Progenitor cell of endocrine pancreas (in vitro differentiated cells): ENCODE measurements around the gene CCDC85C. TPM values are rescaled to one million over a fixed set of nuclear protein-coding genes. Genes with fewer than 3 reads are reported as not detected.
A peak's percentile ranks its signal among the peaks of the same experiment; 100 is the strongest.

Source experiments
- DNase-seq: peaks from one replicate; pipeline ENCODE4 v3.0.0; 2021; ENCODE audit warnings: low spot score; ENCODE audit not compliant: unreplicated experiment
- H3K27ac Mint-ChIP-seq: 2 replicates; pipeline ENCODE4 v1.8.0; 2021; ENCODE audit warnings: mild to moderate bottlenecking, moderate library complexity, mixed read lengths
- H3K27me3 Mint-ChIP-seq: 2 replicates; pipeline ENCODE4 v1.8.0; 2021; ENCODE audit warnings: mixed read lengths
- H3K36me3 Mint-ChIP-seq: 2 replicates; pipeline ENCODE4 v1.8.0; 2022; ENCODE audit warnings: mixed read lengths; ENCODE audit not compliant: insufficient read depth
- H3K4me1 Mint-ChIP-seq: 2 replicates; pipeline ENCODE4 v1.8.0; 2021; ENCODE audit warnings: low read depth, mixed read lengths
- H3K4me3 Mint-ChIP-seq: 2 replicates; pipeline ENCODE4 v1.8.0; 2021; ENCODE audit warnings: low read depth, mild to moderate bottlenecking, moderate library complexity, mixed read lengths
- H3K9me3 Mint-ChIP-seq: 2 replicates; pipeline ENCODE4 v1.8.0; 2021; ENCODE audit warnings: low read depth, mixed read lengths
- total RNA-seq: library from RNA; stranded (reverse); gene quantifications from 2 replicates; pipeline ENCODE4 v1.2.1, GENCODE V29; 2021
- TF ChIP-seq, protein P1 (sequence below): fragments of 200-600 bp; sonication (generic); IDR thresholded peaks from one replicate; pipeline ENCODE4 v1.5.0; 2021; ENCODE audit warnings: antibody characterized with exemption, mild to moderate bottlenecking; ENCODE audit not compliant: unreplicated experiment

The CCDC85C gene
- total RNA-seq, 1 donor from 2014 or later, result 44.9 TPM

GRCh38 chr14:99534863-99535262 is 69.1 kb downstream of the CCDC85C start:
- Mint-ChIP-seq H3K36me3 (no peaks in the 10 kb centered on the region), H3K27me3 (no peaks in the 10 kb centered on the region), H3K4me1 (peaks cover 18% of the 10 kb centered on the region), H3K27ac (no peak overlapping the region), H3K9me3 (no peaks in the 10 kb centered on the region), H3K4me3 (no peak overlapping the region)
- TF ChIP-seq, protein P1, sequence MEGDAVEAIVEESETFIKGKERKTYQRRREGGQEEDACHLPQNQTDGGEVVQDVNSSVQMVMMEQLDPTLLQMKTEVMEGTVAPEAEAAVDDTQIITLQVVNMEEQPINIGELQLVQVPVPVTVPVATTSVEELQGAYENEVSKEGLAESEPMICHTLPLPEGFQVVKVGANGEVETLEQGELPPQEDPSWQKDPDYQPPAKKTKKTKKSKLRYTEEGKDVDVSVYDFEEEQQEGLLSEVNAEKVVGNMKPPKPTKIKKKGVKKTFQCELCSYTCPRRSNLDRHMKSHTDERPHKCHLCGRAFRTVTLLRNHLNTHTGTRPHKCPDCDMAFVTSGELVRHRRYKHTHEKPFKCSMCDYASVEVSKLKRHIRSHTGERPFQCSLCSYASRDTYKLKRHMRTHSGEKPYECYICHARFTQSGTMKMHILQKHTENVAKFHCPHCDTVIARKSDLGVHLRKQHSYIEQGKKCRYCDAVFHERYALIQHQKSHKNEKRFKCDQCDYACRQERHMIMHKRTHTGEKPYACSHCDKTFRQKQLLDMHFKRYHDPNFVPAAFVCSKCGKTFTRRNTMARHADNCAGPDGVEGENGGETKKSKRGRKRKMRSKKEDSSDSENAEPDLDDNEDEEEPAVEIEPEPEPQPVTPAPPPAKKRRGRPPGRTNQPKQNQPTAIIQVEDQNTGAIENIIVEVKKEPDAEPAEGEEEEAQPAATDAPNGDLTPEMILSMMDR, result no peak
- DNase-seq, result no peak

GRCh38 chr14:99534333-99534732 is 69.7 kb downstream of the CCDC85C start:
- Mint-ChIP-seq H3K27me3 (no peaks in the 10 kb centered on the region), H3K36me3 (no peaks in the 10 kb centered on the region), H3K9me3 (no peaks in the 10 kb centered on the region), H3K4me1 (peaks cover 18% of the 10 kb centered on the region), H3K27ac (peak overlapping the region; percentile 69), H3K4me3 (no peak overlapping the region)
- DNase-seq, result no peak
- TF ChIP-seq, protein P1, result no peak

DNA sequence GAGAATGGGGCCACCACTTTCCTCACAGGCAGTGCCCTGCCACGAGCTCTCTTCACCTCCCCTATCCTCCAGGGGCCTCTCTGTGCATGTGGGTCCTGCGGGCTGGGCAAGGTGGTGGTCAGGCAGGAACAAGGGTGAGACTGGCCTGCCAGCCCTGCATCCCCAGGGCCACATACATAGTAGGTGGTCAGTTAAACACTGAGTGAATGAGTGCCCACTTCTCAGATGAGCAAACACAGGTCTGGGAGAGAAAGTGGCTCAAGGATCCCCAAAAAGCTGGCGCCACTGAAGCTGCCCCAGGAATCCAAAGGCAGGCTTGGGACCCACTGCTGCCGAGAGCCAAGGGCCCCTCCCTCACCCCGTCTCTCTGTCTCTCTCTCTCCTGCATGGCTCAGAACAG is 71.7 kb downstream of the CCDC85C start:
- TF ChIP-seq, protein P1, result no peak
- Mint-ChIP-seq H3K9me3 (no peaks in the 10 kb centered on the region), H3K27me3 (no peaks in the 10 kb centered on the region), H3K27ac (no peak overlapping the region), H3K4me1 (peaks cover 12% of the 10 kb centered on the region), H3K36me3 (no peaks in the 10 kb centered on the region), H3K4me3 (no peak overlapping the region)
- DNase-seq, result no peak

GRCh38 chr14:99531251-99532096 is 72.5 kb downstream of the CCDC85C start:
- no peaks in the 10 kb centered on the region for H3K36me3 Mint-ChIP-seq

DNA sequence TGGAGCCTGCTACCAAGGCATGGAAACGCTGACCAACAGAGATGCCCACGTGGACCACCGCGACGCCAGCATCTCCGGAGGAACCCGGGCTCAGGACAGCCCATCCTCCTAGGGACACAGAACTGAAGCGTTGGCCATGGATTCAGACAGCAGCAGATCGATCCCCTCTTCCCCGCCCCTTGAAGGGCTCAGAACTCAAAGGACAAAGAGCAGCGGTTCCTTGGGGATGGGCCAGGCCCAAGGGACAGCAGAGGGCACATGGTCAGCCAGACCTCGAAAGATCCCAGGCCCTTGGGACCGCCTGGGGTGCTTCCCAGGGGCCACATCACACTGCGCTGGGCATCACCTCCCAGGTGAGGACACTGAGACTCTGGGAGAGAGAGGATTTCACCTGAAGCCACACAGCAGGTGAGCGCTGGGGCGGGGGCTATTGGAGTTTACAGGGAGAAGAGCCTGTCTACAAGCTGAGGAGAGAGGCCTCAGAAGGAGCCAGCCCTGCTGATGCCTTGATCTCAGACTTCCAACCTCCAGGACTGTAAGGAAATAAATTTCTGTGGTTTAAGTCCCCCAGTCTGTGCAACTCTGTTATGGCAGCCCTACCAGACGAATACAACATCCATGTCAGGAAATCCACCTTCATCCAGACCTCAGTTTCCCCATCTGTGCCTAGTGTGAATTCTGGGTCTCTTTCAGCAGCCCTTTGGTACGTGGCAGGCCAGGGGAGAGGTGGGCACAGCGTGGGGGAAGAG is 73.4 kb downstream of the CCDC85C start:
- Mint-ChIP-seq H3K36me3 (no peaks in the 10 kb centered on the region), H3K4me1 (peaks cover 12% of the 10 kb centered on the region), H3K27me3 (no peaks in the 10 kb centered on the region), H3K27ac (no peak overlapping the region), H3K9me3 (no peaks in the 10 kb centered on the region), H3K4me3 (no peak overlapping the region)
- TF ChIP-seq, protein P1, result no peak
- DNase-seq, result no peak

More at GRCh38 chr14:99531251-99532096, 72.5 kb downstream of the CCDC85C start:
- Mint-ChIP-seq H3K4me1 (peaks cover 12% of the 10 kb centered on the region), H3K9me3 (no peaks in the 10 kb centered on the region), H3K4me3 (no peak overlapping the region), H3K27ac (peak overlapping the region; percentile 88), H3K27me3 (no peaks in the 10 kb centered on the region)
- TF ChIP-seq, protein P1, result no peak
- no peak for DNase-seq
